ENCODE results near the gene AKR1D1.

DNA sequence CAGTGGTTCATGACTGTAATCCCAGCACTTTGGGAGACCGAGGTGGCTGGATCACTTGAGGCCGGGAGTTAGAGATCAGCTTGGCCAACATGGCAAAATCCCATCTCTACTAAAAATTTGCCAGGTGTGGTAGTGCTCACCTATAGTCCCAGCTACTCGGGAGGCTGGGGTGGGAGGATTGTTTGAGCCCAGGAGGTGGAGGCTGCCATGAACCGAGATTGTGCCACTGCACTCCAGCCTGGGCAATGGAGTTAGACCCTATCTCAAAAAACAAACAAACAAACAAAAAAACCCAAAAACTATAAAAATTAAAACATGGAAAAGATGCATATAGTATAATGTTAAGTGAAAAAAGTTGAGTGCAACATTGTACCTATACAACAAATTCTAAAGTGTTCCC is 81.4 kb downstream of the AKR1D1 start:
- TF ChIP-seq, protein P1, sequence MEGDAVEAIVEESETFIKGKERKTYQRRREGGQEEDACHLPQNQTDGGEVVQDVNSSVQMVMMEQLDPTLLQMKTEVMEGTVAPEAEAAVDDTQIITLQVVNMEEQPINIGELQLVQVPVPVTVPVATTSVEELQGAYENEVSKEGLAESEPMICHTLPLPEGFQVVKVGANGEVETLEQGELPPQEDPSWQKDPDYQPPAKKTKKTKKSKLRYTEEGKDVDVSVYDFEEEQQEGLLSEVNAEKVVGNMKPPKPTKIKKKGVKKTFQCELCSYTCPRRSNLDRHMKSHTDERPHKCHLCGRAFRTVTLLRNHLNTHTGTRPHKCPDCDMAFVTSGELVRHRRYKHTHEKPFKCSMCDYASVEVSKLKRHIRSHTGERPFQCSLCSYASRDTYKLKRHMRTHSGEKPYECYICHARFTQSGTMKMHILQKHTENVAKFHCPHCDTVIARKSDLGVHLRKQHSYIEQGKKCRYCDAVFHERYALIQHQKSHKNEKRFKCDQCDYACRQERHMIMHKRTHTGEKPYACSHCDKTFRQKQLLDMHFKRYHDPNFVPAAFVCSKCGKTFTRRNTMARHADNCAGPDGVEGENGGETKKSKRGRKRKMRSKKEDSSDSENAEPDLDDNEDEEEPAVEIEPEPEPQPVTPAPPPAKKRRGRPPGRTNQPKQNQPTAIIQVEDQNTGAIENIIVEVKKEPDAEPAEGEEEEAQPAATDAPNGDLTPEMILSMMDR (IDR thresholded peaks at IDR 0.05; ENCODE audit: low read length): no peak
- TF ChIP-seq EZH2 (optimal IDR thresholded peaks at IDR 0.05; ENCODE audit: low read depth, low read length) (no peak), EZH2phosphoT487 (IDR thresholded peaks at IDR 0.05; ENCODE audit: low read length) (no peak)
